Lung microvascular endothelial cell (primary cell): ENCODE results near the gene ADAR. TPM values are rescaled to one million over a fixed set of nuclear protein-coding genes. Genes with fewer than 3 reads are reported as not detected.

Source experiments
- DNase-seq, 2 donors: peaks; one replicate each; pipeline versions ENCODE4 v3.0.0 to v3.0.0-alpha.2; 2010; ENCODE audit warnings: low read depth in 2 of 2
- total RNA-seq: library from RNA; depleted of rRNA; stranded (reverse); fragments of >200 nt; gene quantifications from 2 replicates; pipeline ENCODE4 v1.2.1, GENCODE V29; 2014

ADAR gene
- total RNA-seq, 1 donor from 2014 or later, result 66.5 TPM

GRCh38 chr1:154559466-154560044, 48.4 kb downstream of the ADAR start:
- DNase-seq, result peak; percentile 94 to 96

- DNase-seq, result peak; percentile 99 to 100
These were observed 49.1 kb downstream of the ADAR start for GRCh38 chr1:154558720-154559465.

- peak; percentile 51 to 56 for DNase-seq
These were observed 49.9 kb downstream of the ADAR start, which contains the start of gene UBE2Q1 for GRCh38 chr1:154557939-154558719. TSS of gene UBE2Q1 (minus strand) at chr1:154558662. CDS start at chr1:154558553, 109 bp downstream.

- no peak for DNase-seq
These were observed 50.6 kb downstream of the ADAR start for GRCh38 chr1:154557248-154557938.

GRCh38 chr1:154556422-154556821, 51.6 kb downstream of the ADAR start:
- peak; percentile 23 to 49 for DNase-seq

- no peak for DNase-seq
These were observed 54.6 kb downstream of the ADAR start for GRCh38 chr1:154553056-154554030.

GRCh38 chr1:154552036-154552435, 56.0 kb downstream of the ADAR start:
- DNase-seq, result no peak

- no peak for DNase-seq
These were observed 56.5 kb downstream of the ADAR start for GRCh38 chr1:154551474-154551873.

- DNase-seq, result no peak
These were observed 57.3 kb downstream of the ADAR start for GRCh38 chr1:154550657-154551056.

GRCh38 chr1:154550070-154550469, 57.9 kb downstream of the ADAR start:
- DNase-seq, result no peak

GRCh38 chr1:154549202-154549770, 58.7 kb downstream of the ADAR start:
- DNase-seq, result no peak

- peak in 1 of 2 donors; percentile 82 for DNase-seq
These were observed 60.0 kb downstream of the ADAR start for GRCh38 chr1:154548028-154548427.

- DNase-seq, result no peak
These were observed 60.8 kb downstream of the ADAR start for GRCh38 chr1:154547105-154547732.

- DNase-seq, result peak; percentile 74 to 77
These were observed 61.5 kb downstream of the ADAR start for GRCh38 chr1:154546264-154547063.

- DNase-seq, result no peak
These were observed 66.8 kb downstream of the ADAR start for GRCh38 chr1:154541231-154541630.

GRCh38 chr1:154539486-154540483, 68.2 kb downstream of the ADAR start:
- DNase-seq, result no peak

GRCh38 chr1:154536570-154536969, 71.4 kb downstream of the ADAR start:
- no peak for DNase-seq
